SK-MEL-5 (cell line): ENCODE data around the gene LONP2. TPM values are rescaled to one million over a fixed set of nuclear protein-coding genes. Genes with fewer than 3 reads are reported as not detected.
A peak's percentile ranks its signal among the peaks of the same experiment; 100 is the strongest.
"Not testable (repeated sequence)": the region's sequence is repeated elsewhere in the genome, so short reads cannot be mapped to it uniquely, and the experiment has no call there.

Experiments
- DNase-seq: peaks from one replicate; pipeline ENCODE4 v3.0.0-alpha.2; 2016; ENCODE audit warnings: low read depth, low spot score
- in situ Hi-C: cut with HindIII; loops from 2 replicates; pipeline ENCODE4 v1.10.0; 2016; ENCODE audit warnings: low sequenced_read_pairs, high pct_unique_total_duplicates, low pct_unique_long_range_greater_than_20kb
- total RNA-seq: library from RNA; depleted of rRNA; stranded (reverse); fragments of >200 nt; shearing (Covaris generic); gene quantifications from 2 replicates; pipeline ENCODE4 v1.2.3, GENCODE V29; 2014

Gene LONP2
- total RNA-seq, 1 experiment from 2014 or later, result 133 TPM

- in situ Hi-C loops, result not testable (repeated sequence)
Observed at GRCh38 chr16:48313905-48314304, 69.8 kb downstream of the LONP2 start.

GRCh38 chr16:48317026-48317425 is 72.9 kb downstream of the LONP2 start:
- in situ Hi-C loops, result no loop called here
- no peak for DNase-seq

More at GRCh38 chr16:48313905-48314304, 69.8 kb downstream of the LONP2 start:
- not testable (repeated sequence) for DNase-seq

GRCh38 chr16:48317614-48318315 is 73.7 kb downstream of the LONP2 start:
- in situ Hi-C loops, result no loop called here
- peak; percentile 73 for DNase-seq

- DNase-seq, result no peak
- in situ Hi-C loops, result no loop called here
Observed at GRCh38 chr16:48318630-48319029, 74.5 kb downstream of the LONP2 start.

- DNase-seq, result no peak
- in situ Hi-C loops, result no loop called here
Observed at GRCh38 chr16:48321317-48322036, 77.4 kb downstream of the LONP2 start.

- in situ Hi-C loops, result no loop called here
Observed at GRCh38 chr16:48323783-48324775, 80.0 kb downstream of the LONP2 start.

GRCh38 chr16:48326915-48327314 is 82.8 kb downstream of the LONP2 start:
- in situ Hi-C loops, result no loop called here
- no peak for DNase-seq

More at GRCh38 chr16:48323783-48324775, 80.0 kb downstream of the LONP2 start:
- DNase-seq, result no peak

- in situ Hi-C loops, result no loop called here
- no peak for DNase-seq
Observed at GRCh38 chr16:48329138-48329537, 85.0 kb downstream of the LONP2 start.

GRCh38 chr16:48330189-48330840 is 86.2 kb downstream of the LONP2 start:
- DNase-seq, result no peak
- in situ Hi-C loops, result no loop called here

GRCh38 chr16:48330841-48331192 is 86.7 kb downstream of the LONP2 start:
- in situ Hi-C loops, result no loop called here
- DNase-seq, result no peak

GRCh38 chr16:48332978-48333377 is 88.9 kb downstream of the LONP2 start:
- DNase-seq, result no peak
- in situ Hi-C loops, result no loop called here

- in situ Hi-C loops, result no loop called here
- no peak for DNase-seq
Observed at GRCh38 chr16:48334325-48334724, 90.2 kb downstream of the LONP2 start.

GRCh38 chr16:48335961-48336360 is 91.9 kb downstream of the LONP2 start:
- no peak for DNase-seq
- in situ Hi-C loops, result no loop called here

GRCh38 chr16:48340054-48340453 is 96.0 kb downstream of the LONP2 start:
- no peak for DNase-seq
- in situ Hi-C loops, result no loop called here

GRCh38 chr16:48342591-48342990 is 98.5 kb downstream of the LONP2 start:
- in situ Hi-C loops, result no loop called here
- no peak for DNase-seq

GRCh38 chr16:48347191-48347865 is 103.2 kb downstream of the LONP2 start:
- DNase-seq, result no peak
- in situ Hi-C loops, result no loop called here

- no peak for DNase-seq
- in situ Hi-C loops, result no loop called here
Observed at GRCh38 chr16:48347980-48348379, 103.9 kb downstream of the LONP2 start.
